NCI-H2227 (cell line): ENCODE results near the gene CATSPER3.
"Not testable (repeated sequence)": the region's sequence is repeated elsewhere in the genome, so short reads cannot be mapped to it uniquely, and the experiment has no call there.

Experiments used
- DNase-seq: peaks from one replicate; lab custom pipeline; 2025; ENCODE audit not compliant: unreplicated experiment; lab: John Stamatoyannopoulos, UW

The CATSPER3 gene

DNA sequence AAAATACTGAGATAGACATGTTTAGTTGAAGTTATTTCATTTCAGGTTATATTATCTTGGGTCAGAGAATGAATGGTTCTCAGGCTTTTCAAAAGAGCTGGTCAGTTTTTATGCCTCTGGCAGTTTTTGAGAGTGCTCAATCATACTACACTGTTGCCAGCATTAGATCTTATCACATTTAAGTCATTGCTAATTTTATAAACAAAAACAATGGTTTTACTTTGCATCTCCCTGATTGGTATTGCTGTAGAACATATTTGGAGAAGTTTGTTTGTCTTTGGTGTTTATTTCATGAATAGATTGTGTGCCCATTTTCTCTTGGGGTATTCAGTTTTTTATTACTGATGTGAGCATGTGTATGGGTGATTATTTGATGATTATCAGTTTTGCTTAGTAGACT is 1.5 kb downstream of the CATSPER3 start:
- no peak for DNase-seq

DNA sequence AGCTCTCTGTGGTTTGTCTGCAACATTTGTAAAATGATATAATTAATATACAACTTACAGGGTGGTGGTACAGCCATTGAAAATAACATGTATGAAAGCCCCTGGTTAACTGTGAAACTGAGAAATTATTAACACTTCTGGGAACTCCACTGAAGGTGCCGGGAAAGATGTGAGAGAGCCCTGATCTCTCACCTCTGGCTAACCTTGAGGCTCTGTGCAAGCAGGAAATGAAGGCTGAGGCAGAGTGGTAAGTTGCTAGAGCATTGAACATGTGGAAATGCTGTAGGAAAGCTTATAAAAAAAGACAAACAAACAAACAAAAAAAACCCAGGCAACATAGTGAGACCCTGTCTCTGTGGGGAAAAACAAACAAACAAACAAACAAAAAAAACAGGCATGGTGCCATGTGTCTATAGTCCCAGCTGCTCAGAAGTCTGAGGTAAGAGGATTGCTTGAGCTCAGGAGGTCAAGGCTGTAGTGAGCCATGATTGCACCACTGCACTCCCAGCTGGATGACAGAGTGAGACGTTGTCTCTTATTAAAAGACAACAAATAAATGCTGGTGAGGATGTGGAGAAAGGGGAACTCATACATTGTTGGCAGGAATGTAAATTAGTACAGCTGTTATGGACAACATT is 7.5 kb downstream of the CATSPER3 start:
- no peak for DNase-seq

- DNase-seq: no peak
Measured at GRCh38 chr5:134975843-134976242, 8.1 kb downstream of the CATSPER3 start.

DNA sequence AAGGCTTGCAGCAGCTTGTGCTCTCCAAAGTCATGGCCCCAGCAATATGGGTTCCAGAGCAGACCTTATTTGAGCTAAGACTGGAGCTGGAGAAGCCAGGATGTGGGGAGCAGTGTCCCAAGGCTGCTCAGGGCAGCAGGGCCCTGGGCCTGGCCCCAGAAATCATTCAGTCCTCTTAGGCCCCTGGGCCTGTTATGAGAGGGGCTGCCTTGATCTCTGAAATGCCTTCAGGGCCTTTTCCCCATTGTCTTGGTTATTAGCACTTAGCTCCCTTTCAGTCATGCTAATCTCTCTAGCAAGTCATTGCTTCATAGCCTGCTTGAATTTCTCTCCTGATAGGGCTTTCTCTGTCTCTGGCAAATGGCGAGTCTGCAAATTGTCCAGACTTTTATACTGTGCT is 9.1 kb downstream of the CATSPER3 start:
- no peak for DNase-seq

DNA sequence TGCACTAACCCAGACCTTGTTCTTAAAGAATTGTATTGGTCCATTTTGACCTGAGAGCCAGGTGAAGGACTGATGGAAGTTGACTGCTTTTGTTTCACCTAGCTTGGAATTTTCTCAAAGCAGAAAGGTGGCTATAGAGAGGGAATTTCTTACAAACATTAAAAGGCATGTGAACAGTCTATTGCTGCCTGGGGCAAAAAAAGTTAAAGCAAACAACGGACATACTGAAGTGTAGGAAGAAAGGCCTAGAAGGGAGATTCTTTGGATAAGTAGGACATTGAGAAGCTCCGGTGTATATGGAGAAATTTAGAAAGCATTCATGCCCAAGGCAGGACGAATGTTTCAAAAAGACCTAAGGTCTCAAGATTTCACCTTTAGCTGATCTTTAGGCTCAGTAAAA is 11.7 kb downstream of the CATSPER3 start:
- DNase-seq: no peak

GRCh38 chr5:134982230-134982629 is 14.5 kb downstream of the CATSPER3 start:
- DNase-seq: no peak

GRCh38 chr5:134989266-134989830 is 21.6 kb downstream of the CATSPER3 start:
- no peak for DNase-seq

DNA sequence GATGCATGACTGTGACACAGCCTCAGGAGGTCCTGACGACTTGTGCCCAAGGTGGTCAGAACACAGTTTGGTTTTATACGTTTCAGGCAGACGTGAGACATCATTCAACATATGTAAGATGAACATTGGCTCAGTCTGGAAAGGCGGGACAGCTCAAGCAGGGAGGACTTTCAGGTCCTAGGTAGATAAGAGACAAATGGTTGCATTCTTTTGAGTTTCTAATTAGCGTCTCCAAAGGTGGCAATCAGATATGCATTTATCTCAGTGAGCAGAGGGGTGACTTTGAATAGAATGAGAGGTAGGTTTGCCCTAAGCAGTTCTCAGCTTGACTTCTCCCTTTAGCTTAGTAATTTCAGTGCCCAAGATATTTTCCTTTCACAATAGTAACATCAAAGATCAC is 22.5 kb downstream of the CATSPER3 start:
- DNase-seq: not testable (repeated sequence)

DNA sequence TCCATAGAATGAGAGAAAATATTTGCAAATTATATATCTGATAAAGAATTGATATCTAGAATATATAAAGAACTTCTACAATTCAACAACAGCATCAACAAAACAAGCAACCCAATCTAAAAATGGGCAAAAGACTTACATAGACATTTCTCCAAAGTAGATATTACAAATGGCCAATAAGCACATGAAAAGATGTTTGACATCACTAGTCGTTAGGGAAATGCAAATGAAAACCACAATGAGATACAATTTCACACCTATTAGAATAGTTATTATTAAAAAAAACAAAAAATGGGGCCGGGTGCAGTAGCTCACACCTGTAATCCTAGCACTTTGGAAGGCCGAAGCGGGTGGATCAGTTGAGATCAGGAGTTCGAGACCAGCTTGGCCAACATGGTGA is 24.4 kb downstream of the CATSPER3 start:
- DNase-seq: no peak

DNA sequence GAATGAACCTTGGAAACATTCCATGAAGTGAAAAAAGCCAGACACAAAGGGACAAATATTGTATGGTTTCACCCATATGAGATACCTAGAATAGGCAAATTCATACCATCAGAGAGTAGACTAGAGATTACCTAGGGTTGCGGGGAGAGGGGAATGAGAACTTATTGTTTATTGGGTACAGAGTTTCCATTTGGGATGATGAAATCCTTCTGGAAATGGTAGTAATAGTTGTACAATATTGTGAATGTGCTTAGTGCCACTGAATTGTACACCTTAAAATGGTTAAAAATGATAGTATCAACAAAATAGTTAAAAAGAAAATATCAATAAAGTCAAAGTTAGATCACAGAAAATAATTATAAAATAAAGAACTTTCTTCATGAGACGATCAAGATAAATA is 25.5 kb downstream of the CATSPER3 start:
- no peak for DNase-seq

DNA sequence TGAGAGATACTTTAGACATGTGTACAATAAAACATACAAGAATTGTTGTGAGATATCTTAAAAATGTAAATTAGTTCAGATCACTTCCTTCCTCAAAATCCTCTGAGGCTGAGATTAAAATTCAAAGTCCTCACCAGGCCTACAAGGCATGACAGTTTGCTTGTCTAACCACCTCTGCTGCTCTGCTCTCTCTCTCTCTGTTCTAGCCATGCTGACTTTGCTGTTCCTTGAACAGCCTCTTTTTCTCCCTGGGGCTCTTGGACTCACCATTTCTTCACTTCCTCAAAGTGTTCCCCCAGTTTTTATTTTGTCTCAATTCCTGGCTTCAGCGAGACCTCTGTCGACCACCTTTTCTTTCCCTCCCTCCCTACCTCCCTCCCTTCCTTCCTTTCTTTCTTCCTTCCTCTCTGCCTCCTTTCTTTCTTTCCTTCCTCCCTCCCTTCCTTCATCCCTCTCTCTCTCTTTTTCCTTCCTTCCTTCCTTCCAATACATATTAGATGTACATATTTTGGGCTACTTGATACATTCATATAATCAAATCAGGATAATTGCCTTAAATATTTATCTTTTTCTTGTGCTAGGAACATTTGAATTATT is 27.0 kb downstream of the CATSPER3 start:
- DNase-seq: no peak

DNA sequence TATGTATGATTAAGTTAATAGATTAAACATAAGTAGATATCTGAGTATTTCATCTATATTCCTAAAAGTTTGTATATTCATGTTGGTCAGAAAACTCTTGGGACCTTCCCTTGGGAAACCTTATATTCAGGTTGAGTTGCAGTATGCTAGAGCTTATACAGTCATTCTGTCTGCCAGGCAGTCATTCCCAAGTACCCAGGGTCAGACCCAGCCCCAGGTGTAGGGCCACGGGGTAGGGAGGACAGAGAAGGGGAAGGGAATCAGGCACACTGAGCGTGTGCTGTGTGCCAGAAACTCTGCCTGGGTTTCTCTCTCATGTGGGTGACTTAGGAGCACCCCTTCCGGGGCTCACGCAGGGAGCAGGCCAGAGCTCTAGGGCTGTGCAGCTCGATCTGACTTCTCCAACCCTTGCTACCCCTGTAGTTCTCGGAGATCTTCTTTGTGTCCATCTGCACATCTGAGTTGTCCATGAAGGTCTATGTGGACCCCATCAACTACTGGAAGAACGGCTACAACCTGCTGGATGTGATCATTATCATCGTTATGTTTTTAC is 28.2 kb downstream of the CATSPER3 start:
- no peak for DNase-seq

GRCh38 chr5:134997015-134997414 is 29.3 kb downstream of the CATSPER3 start:
- DNase-seq: no peak

DNA sequence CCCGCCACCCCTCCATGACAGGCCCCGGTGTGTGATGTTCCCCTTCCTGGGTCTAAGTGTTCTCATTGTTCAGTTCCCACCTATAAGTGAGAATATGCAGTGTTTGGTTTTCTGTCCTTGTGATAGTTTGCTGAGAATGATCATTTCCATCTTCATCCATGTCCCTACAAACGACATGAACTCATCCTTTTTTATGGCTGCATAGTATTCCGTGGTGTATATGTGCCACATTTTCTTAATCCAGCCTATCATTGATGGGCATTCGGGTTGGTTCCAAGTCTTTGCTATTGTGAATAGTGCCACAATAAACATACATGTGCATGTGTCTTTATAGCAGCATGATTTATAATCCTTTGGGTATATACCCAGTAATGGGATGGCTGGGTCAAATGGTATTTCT is 30.4 kb downstream of the CATSPER3 start:
- DNase-seq: not testable (repeated sequence)

DNA sequence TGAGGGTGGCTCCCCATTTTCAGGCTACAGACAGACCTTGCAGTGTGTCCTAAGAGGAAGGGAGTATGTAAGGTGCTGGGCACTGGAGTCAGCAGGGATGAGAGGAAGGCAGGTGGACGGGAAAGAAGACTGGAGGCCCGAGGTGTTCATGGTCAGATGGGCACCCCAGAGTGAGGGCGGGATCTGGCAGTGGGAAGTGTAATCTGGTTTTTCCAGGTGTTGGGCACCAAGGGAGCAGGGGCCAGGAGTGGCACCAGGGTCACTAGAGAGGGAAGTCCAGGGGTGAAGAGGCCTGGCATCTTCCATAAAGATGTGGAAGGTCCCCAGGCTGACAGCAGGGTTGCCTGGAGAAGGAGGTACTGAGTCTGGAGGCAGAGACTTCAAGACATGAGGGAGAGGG is 36.7 kb downstream of the CATSPER3 start:
- DNase-seq: no peak

- DNase-seq: no peak
Measured at GRCh38 chr5:135005076-135005475, 37.4 kb downstream of the CATSPER3 start.

DNA sequence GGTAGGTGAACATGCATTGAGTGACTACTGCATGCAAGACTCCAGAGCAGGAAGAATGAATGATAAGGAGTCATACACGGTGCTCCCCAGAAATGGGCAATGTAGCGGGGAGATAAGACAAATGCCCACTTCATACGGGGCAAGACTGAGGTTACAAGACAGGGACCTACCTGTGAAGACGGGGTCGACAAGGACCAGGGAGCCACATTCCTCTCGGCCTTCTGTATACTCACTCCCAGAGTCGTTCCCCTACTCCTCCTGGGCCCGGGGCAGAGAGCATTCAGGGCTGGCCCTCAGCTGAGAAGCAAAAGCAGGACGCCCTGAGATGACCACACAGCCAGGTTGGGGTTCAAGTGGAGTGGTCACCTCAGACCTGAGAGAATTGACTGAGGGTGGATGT is 39.6 kb downstream of the CATSPER3 start:
- no peak for DNase-seq

DNA sequence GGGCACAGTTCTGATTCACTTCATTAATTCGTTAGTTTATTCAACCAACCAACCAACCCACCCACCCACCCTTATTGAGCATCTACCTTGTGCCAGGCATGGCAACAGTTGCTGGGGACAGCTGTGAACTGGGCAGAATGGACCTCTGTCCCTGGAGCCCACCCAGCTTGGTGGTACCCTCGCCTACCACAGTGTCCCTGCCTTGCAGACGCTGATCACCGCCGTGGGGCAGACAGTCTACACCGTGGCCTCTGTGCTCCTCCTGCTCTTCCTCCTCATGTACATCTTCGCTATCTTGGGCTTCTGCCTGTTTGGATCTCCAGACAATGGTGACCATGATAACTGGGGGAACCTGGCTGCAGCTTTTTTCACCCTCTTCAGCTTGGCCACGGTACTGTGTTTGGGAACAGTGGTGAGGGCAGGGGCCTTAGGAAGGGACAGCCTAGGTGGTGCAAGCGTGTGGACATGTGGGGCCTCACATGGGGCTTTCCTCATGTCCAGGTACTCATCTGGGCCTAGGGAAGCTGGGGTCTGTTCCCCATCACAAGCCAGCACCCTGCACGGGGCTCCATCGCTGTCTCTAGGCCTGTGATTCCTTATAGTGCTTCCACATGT is 40.1 kb downstream of the CATSPER3 start:
- no peak for DNase-seq

DNA sequence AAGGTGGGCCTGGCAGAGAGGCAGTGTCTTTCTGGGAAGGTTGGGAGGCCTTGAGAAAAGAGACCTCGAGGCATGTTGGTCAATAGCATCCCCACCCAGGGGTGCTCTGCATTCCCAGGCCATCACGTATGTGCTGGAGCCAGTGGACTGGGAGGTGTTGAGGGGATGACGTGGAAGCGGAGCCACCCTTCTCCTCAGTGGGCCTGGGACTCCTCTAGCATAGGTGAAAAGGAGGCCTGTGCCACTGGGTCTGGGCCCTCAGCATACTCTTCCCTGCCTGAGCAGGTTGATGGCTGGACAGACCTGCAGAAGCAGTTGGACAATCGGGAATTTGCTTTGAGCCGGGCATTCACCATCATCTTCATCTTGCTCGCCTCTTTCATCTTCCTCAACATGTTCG is 40.8 kb downstream of the CATSPER3 start:
- no peak for DNase-seq

GRCh38 chr5:135008981-135009735 is 41.5 kb downstream of the CATSPER3 start:
- no peak for DNase-seq

- DNase-seq: no peak
Measured at GRCh38 chr5:135009736-135010501, 42.2 kb downstream of the CATSPER3 start.
